HepG2 (cell line): ENCODE data around the gene ACSM6. TPM values are rescaled to one million over a fixed set of nuclear protein-coding genes. Genes with fewer than 3 reads are reported as not detected.

Experiments used
- ATAC-seq: fragments of 200-7000 bp; cut with Tn5 transposase; 3 replicates; pipeline ENCODE4 v1.9.1; 2020; ENCODE audit warnings: mild to moderate bottlenecking, moderate library complexity
- BruUV-seq: library from RNA; stranded (reverse); fragments of 400-500 nt; replicated peaks from 2 replicates; lab custom pipeline; 2021; lab: Mats Ljungman, UMichigan
- CTCF ChIA-PET: fragments of 300-600 bp; formaldehyde crosslinking; extraction: SDS; loops from one replicate; lab custom pipeline; 2021; ENCODE audit warnings: low total read pairs, inconsistent platforms, low intra/inter-chr PET ratio; lab: Yijun Ruan, JAX
- POLR2A ChIA-PET: fragments of 350-600 bp; sonication (Branson Sonifier 250); formaldehyde crosslinking; loops from one replicate; lab custom pipeline; 2020; ENCODE audit warnings: antibody characterized with exemption, inconsistent platforms; lab: Yijun Ruan, JAX
- DNase-seq: peaks from one replicate; pipeline ENCODE4 v3.0.0-alpha.2; 2015; ENCODE audit warnings: low spot score
- FAIRE-seq: peaks from 3 replicates; lab custom pipeline; 2011; peaks lifted over from hg19 to GRCh38; lab: Jason Lieb, UNC
- H2AFZ ChIP-seq: one replicate; pipeline ENCODE4 v1.6.1; 2011; ENCODE audit warnings: low read length, inconsistent platforms
- H3K27ac ChIP-seq: fragments of 300-600 bp; 3 replicates; pipeline ENCODE4 v1.8.0; 2011; ENCODE audit warnings: mixed run types, mild to moderate bottlenecking, mixed read lengths, low read length, inconsistent platforms; ENCODE audit not compliant: insufficient read depth; ENCODE audit errors: extremely low read length
- H3K27me3 ChIP-seq, 2 experiments: fragments of 200-600 bp in 1 of 2; 2 replicates in 1 of 2; 3 replicates in 1 of 2; pipeline versions ENCODE4 v1.6.0 to v1.8.0; 2011; ENCODE audit warnings: low read length in 2 of 2, mild to moderate bottlenecking in 2 of 2, moderate library complexity in 2 of 2, inconsistent platforms in 1 of 2; ENCODE audit not compliant: insufficient read depth in 2 of 2, control insufficient read depth in 1 of 2
- H3K36me3 ChIP-seq, 2 experiments: fragments of 200-600 bp in 1 of 2; replicated peaks in 1 of 2; 2 replicates in 1 of 2; 3 replicates in 1 of 2; pipeline versions ENCODE4 v1.5.1 to v1.8.0; 2011; ENCODE audit warnings: low read length in 2 of 2, inconsistent platforms in 1 of 2; ENCODE audit not compliant: insufficient read depth in 2 of 2, control insufficient read depth in 1 of 2
- H3K4me1 ChIP-seq: 2 replicates; pipeline ENCODE4 v1.5.1; 2012; ENCODE audit warnings: low read length, inconsistent platforms; ENCODE audit not compliant: insufficient read depth
- H3K4me2 ChIP-seq: 2 replicates; pipeline ENCODE4 v1.6.0; 2011; ENCODE audit warnings: low read depth, low read length, inconsistent platforms
- H3K4me3 ChIP-seq, 3 experiments: fragments of 200-600 bp in 1 of 3; sonication (generic), shearing (Covaris generic) in 1 of 3; replicated peaks in 1 of 3; 2 replicates each; pipeline ENCODE4 v1.5.1; 2011 to 2016; ENCODE audit warnings: low read length in 3 of 3, inconsistent platforms in 2 of 3, low read depth in 2 of 3, mild to moderate bottlenecking in 2 of 3, control low read depth in 1 of 3, mixed read lengths in 1 of 3; ENCODE audit not compliant: insufficient read depth in 1 of 3
- H3K79me2 ChIP-seq: one replicate; pipeline ENCODE4 v1.6.1; 2011; ENCODE audit warnings: low read length, inconsistent platforms; ENCODE audit not compliant: insufficient read depth
- H3K9ac ChIP-seq: 2 replicates; pipeline ENCODE4 v1.6.0; 2011; ENCODE audit warnings: mild to moderate bottlenecking, low read depth, low read length, inconsistent platforms; ENCODE audit not compliant: insufficient read depth
- H3K9me3 ChIP-seq: 2 replicates; pipeline ENCODE4 v1.5.1; 2012; ENCODE audit warnings: mild to moderate bottlenecking, low read length
- H4K20me1 ChIP-seq: 2 replicates; pipeline ENCODE4 v1.6.0; 2011; ENCODE audit warnings: inconsistent platforms, mild to moderate bottlenecking, low read length, moderate library complexity; ENCODE audit not compliant: insufficient read depth
- ELF3 ChIP-seq: IDR thresholded peaks from 2 replicates; pipeline ENCODE4 v1.6.1; 2016; ENCODE audit warnings: missing genetic modification reagents, missing compliant biosample characterization
- FOXA1 ChIP-seq, 2 experiments: fragments of 450-650 bp in 1 of 2; sonication (generic) in 1 of 2; formaldehyde crosslinking in 1 of 2; IDR thresholded peaks; 2 replicates each; pipeline versions ENCODE4 v1.4.0 to v1.6.1; 2016 to 2020; ENCODE audit warnings: missing genetic modification reagents in 1 of 2
- FOXA3 ChIP-seq: IDR thresholded peaks from 2 replicates; pipeline ENCODE4 v1.6.1; 2016; ENCODE audit warnings: missing genetic modification reagents, missing compliant biosample characterization
- PRMT3 ChIP-seq: sonication (generic); formaldehyde crosslinking; IDR thresholded peaks from 2 replicates; pipeline ENCODE4 v1.8.1; 2022; ENCODE audit warnings: low read depth, mild to moderate bottlenecking, moderate library complexity, missing genetic modification reagents, borderline replicate concordance
- ZNF549 ChIP-seq: sonication (generic); formaldehyde crosslinking; IDR thresholded peaks from 2 replicates; pipeline ENCODE4 v1.5.0; 2020; ENCODE audit warnings: missing genetic modification reagents
- ZNF839 ChIP-seq: sonication (generic); formaldehyde crosslinking; IDR thresholded peaks from 2 replicates; pipeline ENCODE4 v1.4.0; 2020; ENCODE audit warnings: missing genetic modification reagents, mild to moderate bottlenecking, borderline replicate concordance
- WGBS: methylation state at CpG from one replicate; pipeline ENCODE4 v1.1.6; 2017; ENCODE audit warnings: low lambda C conversion rate; 5-methylcytosine and 5-hydroxymethylcytosine counted together
- in situ Hi-C: cut with HindIII; loops from 2 replicates; pipeline ENCODE4 v1.10.0; 2017; ENCODE audit warnings: low pct_unique_long_range_greater_than_20kb; ENCODE audit not compliant: extremely low pct_ligation_motif_present
- intact Hi-C: fragments of 100-400 bp; cut with micrococcal nuclease; formaldehyde crosslinking; loops from one replicate; pipeline ENCODE4 v1.10.0; 2022; ENCODE audit not compliant: unreplicated experiment
- polyA plus RNA-seq, 8 experiments: library from polyadenylated mRNA; depleted of rRNA in 3 of 8; stranded (reverse) in 7 of 8; unstranded in 1 of 8; fragments of >200 nt; fragmentation: Illumina TruSeq in 4 of 8; extraction: Trizol in 4 of 8; gene quantifications; 2 replicates each; pipeline versions ENCODE4 v1.2.1 to v1.2.3, GENCODE V29; 2011 to 2016; ENCODE audit warnings: low read depth in 4 of 8, missing spikeins in 1 of 8, mixed read lengths in 1 of 8; ENCODE audit not compliant: insufficient read depth in 1 of 8
- total RNA-seq, 5 experiments: library from RNA; depleted of rRNA; stranded (reverse); fragments of >200 nt; fragmentation: Illumina TruSeq; extraction: Trizol; gene quantifications; 2 replicates each; pipeline ENCODE4 v1.2.3, GENCODE V29; 2016; ENCODE audit warnings: low read depth in 1 of 5
- TF ChIP-seq, protein P1 (sequence below): sonication (generic); formaldehyde crosslinking; IDR thresholded peaks from 2 replicates; pipeline ENCODE4 v1.4.0; 2020; ENCODE audit warnings: missing genetic modification reagents

Gene ACSM6
- total and polyA plus RNA-seq, 2 of the 13 experiments (the other 11 are each of a cell fraction or from before 2014, with no cell fraction given) = not detected

DNA sequence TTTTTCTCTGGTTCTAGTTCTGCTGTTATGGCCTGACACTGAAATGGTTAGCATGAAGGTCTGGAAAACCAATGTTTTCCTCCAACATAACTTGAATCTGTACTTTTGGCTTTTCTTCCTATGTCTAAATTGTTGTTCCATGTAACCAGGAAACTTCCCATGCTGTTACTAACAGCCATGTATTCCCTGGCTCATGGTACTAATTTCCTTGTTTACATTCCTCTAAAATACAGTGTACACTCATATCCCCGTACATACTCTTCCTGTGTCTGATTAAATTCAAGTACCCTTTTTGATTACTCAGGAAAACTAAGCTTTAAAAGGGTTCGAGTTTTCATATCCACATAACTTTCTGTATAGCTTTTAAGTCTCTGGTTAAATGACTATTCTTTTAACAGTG, 12.3 kb upstream of the ACSM6 start:
- intact Hi-C loops = no loop called here
- peaks cover 53% of the 10 kb centered on the region for H3K4me1 ChIP-seq
- TF ChIP-seq PRMT3 (CRISPR knock-in tag) (no peak), ELF3 (CRISPR knock-in tag) (peak; percentile 58; the same call in 1 of the 2 replicates), FOXA1 (IDR thresholded peaks at IDR 0.05) (no peak), FOXA1 (CRISPR knock-in tag; IDR thresholded peaks at IDR 0.05) (peak; percentile 63; the same call in 1 of the 2 replicates), ZNF549 (no peak), FOXA3 (peak; percentile 86)
- H2AFZ ChIP-seq = peak overlapping the region; percentile 46
- H3K4me3 ChIP-seq = no peak overlapping the region
- FAIRE-seq (peak; percentile 54), DNase-seq (peak; percentile 17), ATAC-seq (no peak)
- H4K20me1 ChIP-seq = no peaks in the 10 kb centered on the region
- H3K9ac ChIP-seq = no peak overlapping the region
- no peaks in the 10 kb centered on the region for H3K79me2 ChIP-seq
- H3K9me3 ChIP-seq = peaks cover under 1% of the 10 kb centered on the region
- 48% methylated on average over 2 of the region's 2 CpGs for WGBS
- ChIA-PET POLR2A (no interaction called here), CTCF (no interaction called here)
- in situ Hi-C loops = no loop called here
- no TSS peak for BruUV-seq
- H3K36me3 ChIP-seq = no peaks in the 10 kb centered on the region
- H3K27me3 ChIP-seq = no peaks in the 10 kb centered on the region
- H3K4me2 ChIP-seq = peak overlapping the region; percentile 34
- H3K27ac ChIP-seq = peak overlapping the region; percentile 9

- no peaks in the 10 kb centered on the region for H3K9me3 ChIP-seq
- no peak for FAIRE-seq
- H2AFZ ChIP-seq = no peak overlapping the region
- in situ Hi-C loops = no loop called here
- DNase-seq = no peak
- H3K4me2 ChIP-seq = no peak overlapping the region
- ChIA-PET POLR2A (no interaction called here), CTCF (no interaction called here)
- no peak overlapping the region for H3K4me3 ChIP-seq
- H3K4me1 ChIP-seq = peaks cover 43% of the 10 kb centered on the region
- no peaks in the 10 kb centered on the region for H4K20me1 ChIP-seq
- no peaks in the 10 kb centered on the region for H3K27me3 ChIP-seq
- TF ChIP-seq ZNF839 (CRISPR knock-in tag) = no peak
- TF ChIP-seq, protein P1, sequence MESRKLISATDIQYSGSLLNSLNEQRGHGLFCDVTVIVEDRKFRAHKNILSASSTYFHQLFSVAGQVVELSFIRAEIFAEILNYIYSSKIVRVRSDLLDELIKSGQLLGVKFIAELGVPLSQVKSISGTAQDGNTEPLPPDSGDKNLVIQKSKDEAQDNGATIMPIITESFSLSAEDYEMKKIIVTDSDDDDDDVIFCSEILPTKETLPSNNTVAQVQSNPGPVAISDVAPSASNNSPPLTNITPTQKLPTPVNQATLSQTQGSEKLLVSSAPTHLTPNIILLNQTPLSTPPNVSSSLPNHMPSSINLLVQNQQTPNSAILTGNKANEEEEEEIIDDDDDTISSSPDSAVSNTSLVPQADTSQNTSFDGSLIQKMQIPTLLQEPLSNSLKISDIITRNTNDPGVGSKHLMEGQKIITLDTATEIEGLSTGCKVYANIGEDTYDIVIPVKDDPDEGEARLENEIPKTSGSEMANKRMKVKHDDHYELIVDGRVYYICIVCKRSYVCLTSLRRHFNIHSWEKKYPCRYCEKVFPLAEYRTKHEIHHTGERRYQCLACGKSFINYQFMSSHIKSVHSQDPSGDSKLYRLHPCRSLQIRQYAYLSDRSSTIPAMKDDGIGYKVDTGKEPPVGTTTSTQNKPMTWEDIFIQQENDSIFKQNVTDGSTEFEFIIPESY (CRISPR knock-in tag) = 0 out of 2 replicates have a peak, but pooled peaks have one; percentile 31
- BruUV-seq = no TSS peak
- no peaks in the 10 kb centered on the region for H3K36me3 ChIP-seq
- ATAC-seq = no peak
- no peak overlapping the region for H3K27ac ChIP-seq
- H3K9ac ChIP-seq = no peak overlapping the region
- H3K79me2 ChIP-seq = no peaks in the 10 kb centered on the region
- intact Hi-C loops = no loop called here
- 98% methylated on average over 63 of the region's 85 CpGs for WGBS
Measured at GRCh38 chr10:95183271-95184230, 10.5 kb upstream of the ACSM6 start.
